ENCODE data around the gene CHCHD2. TPM values are rescaled to one million over a fixed set of nuclear protein-coding genes. Genes with fewer than 3 reads are reported as not detected.

The CHCHD2 gene, protein sequence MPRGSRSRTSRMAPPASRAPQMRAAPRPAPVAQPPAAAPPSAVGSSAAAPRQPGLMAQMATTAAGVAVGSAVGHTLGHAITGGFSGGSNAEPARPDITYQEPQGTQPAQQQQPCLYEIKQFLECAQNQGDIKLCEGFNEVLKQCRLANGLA
- total RNA-seq (2021; ENCODE audit: unreplicated experiment), result 510 TPM
- polyA plus RNA-seq (2012), result 595 and 600 TPM in 2 replicates
- percentile 96 among the genes with signal in this experiment for Bru-seq, nascent RNA
- BruChase-seq, experiment 1, labeled RNA remaining after a 6-hour chase, result percentile 97 among the genes with signal in this experiment
- BruChase-seq, experiment 2, labeled RNA remaining after a 2-hour chase, result percentile 91 among the genes with signal in this experiment
- long read RNA-seq, transcript CHCHD2-201 (4 exons, 901 nt), result major isoform, 273 of 332 reads
- long read RNA-seq, partial matches to known transcripts, result 54 of 332 reads
- long read RNA-seq, other reads (novel, unspliced or antisense), result 4 of 332 reads

DNA sequence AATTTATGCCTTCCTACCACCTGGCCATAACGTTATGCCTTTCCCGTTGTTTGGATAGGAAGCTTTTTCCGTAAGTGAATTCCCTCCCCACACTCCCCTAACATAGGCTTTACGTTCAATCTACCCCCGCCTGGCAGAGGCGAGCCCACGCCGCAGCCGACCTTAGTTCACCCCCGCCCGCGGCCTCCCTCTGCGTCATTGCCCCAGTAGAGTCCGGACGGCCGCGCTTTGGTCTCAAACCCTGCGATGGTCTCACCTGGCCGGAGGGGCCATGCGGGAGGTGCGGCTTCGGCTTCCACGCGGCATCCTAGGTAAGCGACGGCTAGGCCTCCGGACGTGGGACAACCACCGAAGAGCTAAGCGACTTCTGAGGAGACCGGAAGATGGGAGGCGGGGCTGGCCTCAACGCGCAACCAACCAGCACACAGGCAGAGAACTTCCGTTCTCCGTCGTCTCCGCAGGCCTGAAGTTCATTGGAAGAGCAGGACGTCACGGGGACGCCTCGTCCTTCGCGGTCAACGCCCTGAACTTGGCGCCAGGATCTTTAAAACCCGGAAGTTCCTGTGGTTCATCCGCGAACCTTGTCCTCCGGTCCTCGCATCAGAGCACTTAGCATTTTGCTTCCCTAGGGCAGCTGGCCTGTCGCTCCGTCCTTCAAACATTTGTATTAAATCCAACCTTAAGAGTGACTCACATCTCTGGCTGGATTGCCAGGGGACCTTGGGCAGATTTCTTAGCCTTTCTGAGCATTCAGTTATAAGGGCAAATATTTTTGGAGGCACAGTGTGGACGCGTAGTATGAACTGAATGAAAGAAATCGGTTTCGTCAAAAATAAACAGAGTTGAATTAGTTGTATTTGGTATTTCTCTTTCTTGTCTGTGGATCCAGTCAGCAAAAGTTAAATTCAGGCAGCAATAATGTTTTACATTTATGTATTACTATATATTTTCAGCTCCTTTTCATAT is at the start of gene CHCHD2:
TSS of gene CHCHD2 (minus strand) at position 369 of the 966 bp plus-strand sequence. CDS start at position 306, 63 bp downstream.
- no peaks in the 10 kb centered on the region for H3K9me2 ChIP-seq (ENCODE audit: insufficient read depth)
- peak; percentile 24 for TF ChIP-seq TCF7L2 (IDR thresholded peaks at IDR 0.05; ENCODE audit: borderline replicate concordance, extremely low read depth, insufficient read depth, insufficient read length)
- TF ChIP-seq, protein P1, sequence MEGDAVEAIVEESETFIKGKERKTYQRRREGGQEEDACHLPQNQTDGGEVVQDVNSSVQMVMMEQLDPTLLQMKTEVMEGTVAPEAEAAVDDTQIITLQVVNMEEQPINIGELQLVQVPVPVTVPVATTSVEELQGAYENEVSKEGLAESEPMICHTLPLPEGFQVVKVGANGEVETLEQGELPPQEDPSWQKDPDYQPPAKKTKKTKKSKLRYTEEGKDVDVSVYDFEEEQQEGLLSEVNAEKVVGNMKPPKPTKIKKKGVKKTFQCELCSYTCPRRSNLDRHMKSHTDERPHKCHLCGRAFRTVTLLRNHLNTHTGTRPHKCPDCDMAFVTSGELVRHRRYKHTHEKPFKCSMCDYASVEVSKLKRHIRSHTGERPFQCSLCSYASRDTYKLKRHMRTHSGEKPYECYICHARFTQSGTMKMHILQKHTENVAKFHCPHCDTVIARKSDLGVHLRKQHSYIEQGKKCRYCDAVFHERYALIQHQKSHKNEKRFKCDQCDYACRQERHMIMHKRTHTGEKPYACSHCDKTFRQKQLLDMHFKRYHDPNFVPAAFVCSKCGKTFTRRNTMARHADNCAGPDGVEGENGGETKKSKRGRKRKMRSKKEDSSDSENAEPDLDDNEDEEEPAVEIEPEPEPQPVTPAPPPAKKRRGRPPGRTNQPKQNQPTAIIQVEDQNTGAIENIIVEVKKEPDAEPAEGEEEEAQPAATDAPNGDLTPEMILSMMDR (IDR thresholded peaks at IDR 0.05 in 2 of 3, conservative IDR thresholded peaks at IDR 0.05 in 1 of 3; ENCODE audit: borderline replicate concordance in 1 of 3, insufficient read depth in 1 of 3, low read depth in 2 of 3, low read length in 2 of 3), result no peak
- TF ChIP-seq CBX3 (IDR thresholded peaks at IDR 0.05; ENCODE audit: low read depth), result peak; percentile 87
- TF ChIP-seq FOSL1 (IDR thresholded peaks at IDR 0.05; ENCODE audit: low read depth), result no peak
- TF ChIP-seq SP1 (IDR thresholded peaks at IDR 0.05; ENCODE audit: low read depth), result peak; percentile 90
- TF ChIP-seq, protein P2, sequence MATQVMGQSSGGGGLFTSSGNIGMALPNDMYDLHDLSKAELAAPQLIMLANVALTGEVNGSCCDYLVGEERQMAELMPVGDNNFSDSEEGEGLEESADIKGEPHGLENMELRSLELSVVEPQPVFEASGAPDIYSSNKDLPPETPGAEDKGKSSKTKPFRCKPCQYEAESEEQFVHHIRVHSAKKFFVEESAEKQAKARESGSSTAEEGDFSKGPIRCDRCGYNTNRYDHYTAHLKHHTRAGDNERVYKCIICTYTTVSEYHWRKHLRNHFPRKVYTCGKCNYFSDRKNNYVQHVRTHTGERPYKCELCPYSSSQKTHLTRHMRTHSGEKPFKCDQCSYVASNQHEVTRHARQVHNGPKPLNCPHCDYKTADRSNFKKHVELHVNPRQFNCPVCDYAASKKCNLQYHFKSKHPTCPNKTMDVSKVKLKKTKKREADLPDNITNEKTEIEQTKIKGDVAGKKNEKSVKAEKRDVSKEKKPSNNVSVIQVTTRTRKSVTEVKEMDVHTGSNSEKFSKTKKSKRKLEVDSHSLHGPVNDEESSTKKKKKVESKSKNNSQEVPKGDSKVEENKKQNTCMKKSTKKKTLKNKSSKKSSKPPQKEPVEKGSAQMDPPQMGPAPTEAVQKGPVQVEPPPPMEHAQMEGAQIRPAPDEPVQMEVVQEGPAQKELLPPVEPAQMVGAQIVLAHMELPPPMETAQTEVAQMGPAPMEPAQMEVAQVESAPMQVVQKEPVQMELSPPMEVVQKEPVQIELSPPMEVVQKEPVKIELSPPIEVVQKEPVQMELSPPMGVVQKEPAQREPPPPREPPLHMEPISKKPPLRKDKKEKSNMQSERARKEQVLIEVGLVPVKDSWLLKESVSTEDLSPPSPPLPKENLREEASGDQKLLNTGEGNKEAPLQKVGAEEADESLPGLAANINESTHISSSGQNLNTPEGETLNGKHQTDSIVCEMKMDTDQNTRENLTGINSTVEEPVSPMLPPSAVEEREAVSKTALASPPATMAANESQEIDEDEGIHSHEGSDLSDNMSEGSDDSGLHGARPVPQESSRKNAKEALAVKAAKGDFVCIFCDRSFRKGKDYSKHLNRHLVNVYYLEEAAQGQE (IDR thresholded peaks at IDR 0.05; ENCODE audit: low read depth), result no peak
- peak; percentile 75 for TF ChIP-seq POLR2AphosphoS5 (IDR thresholded peaks at IDR 0.05; ENCODE audit: low read depth, low read length)
- TF ChIP-seq YY1 (IDR thresholded peaks at IDR 0.05; ENCODE audit: extremely low read depth, insufficient replicate concordance, low read depth, low read length), result peak; percentile 72
- TF ChIP-seq, protein P3, sequence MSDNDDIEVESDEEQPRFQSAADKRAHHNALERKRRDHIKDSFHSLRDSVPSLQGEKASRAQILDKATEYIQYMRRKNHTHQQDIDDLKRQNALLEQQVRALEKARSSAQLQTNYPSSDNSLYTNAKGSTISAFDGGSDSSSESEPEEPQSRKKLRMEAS (IDR thresholded peaks at IDR 0.05), result peak; percentile 85
- no peak for TF ChIP-seq EZH2 (IDR thresholded peaks at IDR 0.05)
- TF ChIP-seq EZH2phosphoT487 (IDR thresholded peaks at IDR 0.05; ENCODE audit: borderline replicate concordance), result no peak
- peak; percentile 78 for TF ChIP-seq ELF1 (IDR thresholded peaks at IDR 0.05; ENCODE audit: borderline replicate concordance, low read depth)
- TF ChIP-seq ZNF274 (IDR thresholded peaks at IDR 0.05; ENCODE audit: low read depth, low read length), result no peak
- TF ChIP-seq, protein P4, sequence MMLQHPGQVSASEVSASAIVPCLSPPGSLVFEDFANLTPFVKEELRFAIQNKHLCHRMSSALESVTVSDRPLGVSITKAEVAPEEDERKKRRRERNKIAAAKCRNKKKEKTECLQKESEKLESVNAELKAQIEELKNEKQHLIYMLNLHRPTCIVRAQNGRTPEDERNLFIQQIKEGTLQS (IDR thresholded peaks at IDR 0.05), result no peak
- no peak for TF ChIP-seq RAD21 (IDR thresholded peaks at IDR 0.05; ENCODE audit: low read depth)
- no peak for TF ChIP-seq CEBPB (IDR thresholded peaks at IDR 0.05; ENCODE audit: low read depth)

More for the DNA sequence above, at the start of gene CHCHD2:
- ChIA-PET RAD21 (ENCODE audit: low non-redundant PET in 1 of 2, low total read pairs in 2 of 2, uncharacterized antibody in 2 of 2, unreplicated experiment in 2 of 2) (no interaction called here), POLR2A (interaction anchor here (0.6 to 1.6 kb wide), 7 partner anchors 10 to 318 kb away, joined by 3 to 5 read pairs (median 3); partner anchors contain the start of genes CCT6A, NUPR2, PHKG1 and PSPH), CTCF (no interaction called here)
- BruUV-seq (replicated peaks), result TSS peak; percentile 99
- Histone ChIP-seq H3K4me2 (ENCODE audit: low read length) (peak within 1 kb of the TSS; percentile 91), H3K27ac (ENCODE audit: low read depth, low read length) (peak within 1 kb of the TSS; percentile 62), H4K20me1 (ENCODE audit: insufficient read depth) (no peaks in the 10 kb centered on the region), H3K9me3 (ENCODE audit: control insufficient read depth in 1 of 2, insufficient read depth in 1 of 2, low read depth in 1 of 2, low read length in 2 of 2) (no peaks in the 10 kb centered on the region), H3K4me3 (replicated peaks in 1 of 2; ENCODE audit: low read depth in 1 of 2, low read length in 2 of 2) (peak within 1 kb of the TSS; percentile 91 to 99), H3K36me3 (ENCODE audit: control insufficient read depth in 1 of 2, insufficient read depth in 2 of 2, low read length in 2 of 2) (peaks cover 24 to 29% of the 10 kb centered on the region in 2 experiments), H3K4me1 (ENCODE audit: control insufficient read depth in 1 of 2, insufficient read depth in 2 of 2, low read length in 2 of 2) (peaks cover 2 to 17% of the 10 kb centered on the region in 2 experiments; a peak in 2 of 4 replicates), H2AFZ (ENCODE audit: low read depth, low read length, poor library complexity, severe bottlenecking) (no peak within 1 kb of the TSS), H3K27me3 (ENCODE audit: insufficient read depth, low read length) (no peaks in the 10 kb centered on the region), H3K9ac (ENCODE audit: low read length) (peak within 1 kb of the TSS; percentile 93), H3K79me2 (ENCODE audit: insufficient read depth, low read length) (peaks cover 40% of the 10 kb centered on the region)
- intact Hi-C loops (cut with micrococcal nuclease), result no loop called here
- ATAC-seq (peak; percentile 98), DNase-seq (ENCODE audit: low read depth, low spot score) (peak; percentile 99)

Data from HCT116 (cell line).